Prostate gland (tissue), 2 donors: ENCODE data around the gene LRRC2. TPM values are rescaled to one million over a fixed set of nuclear protein-coding genes. Genes with fewer than 3 reads are reported as not detected.

Experiments
- DNase-seq: peaks from one replicate; pipeline ENCODE4 v3.0.0-alpha.2; 2019; ENCODE audit warnings: low spot score
- H3K27ac ChIP-seq, 2 donors: fragments of 200-600 bp; sonication (generic); 2 replicates each; pipeline ENCODE4 v1.5.1; 2017 to 2019
- H3K27me3 ChIP-seq: fragments of 200-600 bp; sonication (generic); replicated peaks from 2 replicates; pipeline ENCODE4 v1.5.1; 2019; ENCODE audit not compliant: insufficient read depth
- H3K36me3 ChIP-seq, 2 donors: fragments of 200-600 bp; sonication (generic); 1 replicate in 1 of 2; 2 replicates in 1 of 2; pipeline versions ENCODE4 v1.5.1 to v1.8.1; 2017 to 2019
- H3K4me1 ChIP-seq: fragments of 200-600 bp; sonication (generic); replicated peaks from 2 replicates; pipeline ENCODE4 v1.5.1; 2019
- H3K4me3 ChIP-seq, 2 donors: fragments of 200-600 bp; sonication (generic); 2 replicates each; pipeline ENCODE4 v1.5.1; 2017 to 2019
- H3K9me3 ChIP-seq: fragments of 200-600 bp; sonication (generic); 2 replicates; pipeline ENCODE4 v1.5.1; 2017
- CTCF ChIP-seq, 4 experiments: fragments of 200-600 bp in 2 of 4; fragments of 450-650 bp in 2 of 4; sonication (generic) in 2 of 4; IDR thresholded peaks; 1 replicate in 3 of 4; 2 replicates in 1 of 4; pipeline ENCODE4 v1.5.1; 2016 to 2019; ENCODE audit warnings: antibody characterized with exemption in 4 of 4, mild to moderate bottlenecking in 2 of 4, moderate library complexity in 2 of 4
- POLR2A ChIP-seq: fragments of 450-650 bp; IDR thresholded peaks from one replicate; pipeline ENCODE4 v1.6.1; 2016; ENCODE audit warnings: antibody characterized with exemption, mild to moderate bottlenecking
- POLR2AphosphoS5 ChIP-seq: sonication (generic); formaldehyde crosslinking; IDR thresholded peaks from one replicate; pipeline ENCODE4 v1.6.1; 2017; ENCODE audit warnings: antibody characterized with exemption
- WGBS: methylation state at CpG from one replicate; pipeline ENCODE4 v1.1.5; 2018; 5-methylcytosine and 5-hydroxymethylcytosine counted together
- intact Hi-C: fragments of 100-400 bp; cut with DNase I; formaldehyde crosslinking; loops from one replicate; pipeline ENCODE4 v1.14.2; 2022
- total RNA-seq, 2 donors: library from RNA; depleted of rRNA; stranded (reverse); fragments of >200 nt; gene quantifications; one replicate each; pipeline ENCODE4 v1.1.0, GENCODE V29; 2016

The LRRC2 gene
- total RNA-seq, 2 donors from 2014 or later: 0.45 to 1.6 TPM

- no peaks in the 10 kb centered on the region for H3K36me3 ChIP-seq
- H3K27ac ChIP-seq: no peak overlapping the region
- H3K4me1 ChIP-seq: no peaks in the 10 kb centered on the region
- 81% methylated on average over 4 of the region's 4 CpGs for WGBS
- intact Hi-C loops: no loop called here
- no peaks in the 10 kb centered on the region for H3K27me3 ChIP-seq
- H3K9me3 ChIP-seq: no peaks in the 10 kb centered on the region
- DNase-seq: no peak
- H3K4me3 ChIP-seq: no peak overlapping the region
- TF ChIP-seq POLR2A (no peak), POLR2AphosphoS5 (no peak), CTCF (IDR thresholded peaks at IDR 0.05) (no peak)
Observed at GRCh38 chr3:46485779-46486175, 80.3 kb downstream of the LRRC2 start.

GRCh38 chr3:46484911-46485778 lies 81.0 kb downstream of the LRRC2 start:
- WGBS: 78% methylated on average over 10 of the region's 10 CpGs
- no peaks in the 10 kb centered on the region for H3K36me3 ChIP-seq
- intact Hi-C loops: no loop called here
- no peaks in the 10 kb centered on the region for H3K4me1 ChIP-seq
- no peak for DNase-seq
- H3K27ac ChIP-seq: no peak overlapping the region
- no peak for TF ChIP-seq POLR2A
- TF ChIP-seq CTCF (IDR thresholded peaks at IDR 0.05): no peak
- TF ChIP-seq POLR2AphosphoS5: no peak
- H3K4me3 ChIP-seq: no peak overlapping the region
- H3K27me3 ChIP-seq: no peaks in the 10 kb centered on the region
- H3K9me3 ChIP-seq: no peaks in the 10 kb centered on the region

- Histone ChIP-seq H3K27ac (no peak overlapping the region), H3K4me1 (no peaks in the 10 kb centered on the region), H3K4me3 (no peak overlapping the region), H3K36me3 (no peaks in the 10 kb centered on the region), H3K27me3 (no peaks in the 10 kb centered on the region), H3K9me3 (no peaks in the 10 kb centered on the region)
- TF ChIP-seq CTCF (IDR thresholded peaks at IDR 0.05) (no peak), POLR2A (no peak), POLR2AphosphoS5 (no peak)
- DNase-seq: no peak
- 79% methylated on average over 1 of the region's 1 CpG for WGBS
- intact Hi-C loops: no loop called here
Observed at GRCh38 chr3:46484388-46484787, 81.7 kb downstream of the LRRC2 start.

- intact Hi-C loops: no loop called here
- Histone ChIP-seq H3K4me3 (no peak overlapping the region), H3K27ac (no peak overlapping the region), H3K36me3 (no peaks in the 10 kb centered on the region), H3K27me3 (no peaks in the 10 kb centered on the region), H3K4me1 (no peaks in the 10 kb centered on the region), H3K9me3 (no peaks in the 10 kb centered on the region)
- TF ChIP-seq POLR2AphosphoS5 (no peak), POLR2A (no peak), CTCF (IDR thresholded peaks at IDR 0.05) (no peak)
- no peak for DNase-seq
- 95% methylated on average over 2 of the region's 2 CpGs for WGBS
Observed at GRCh38 chr3:46483825-46484224, 82.3 kb downstream of the LRRC2 start.
